Tibial nerve (tissue), 4 donors: ENCODE measurements around the gene DNAJB2. TPM values are rescaled to one million over a fixed set of nuclear protein-coding genes. Genes with fewer than 3 reads are reported as not detected.
A peak's percentile ranks its signal among the peaks of the same experiment; 100 is the strongest.
"Not testable (repeated sequence)": the region's sequence is repeated elsewhere in the genome, so short reads cannot be mapped to it uniquely, and the experiment has no call there.

Experiments used
- DNase-seq, 2 donors: peaks; one replicate each; pipeline ENCODE4 v3.0.0-alpha.2; 2019; ENCODE audit warnings: low spot score in 2 of 2
- H3K27ac ChIP-seq, 4 donors: fragments of 200-600 bp; sonication (generic) in 3 of 4; one replicate each; pipeline ENCODE4 v1.5.1; 2017 to 2019; ENCODE audit warnings: mild to moderate bottlenecking in 1 of 4
- H3K27me3 ChIP-seq, 2 donors: fragments of 200-600 bp; sonication (generic) in 1 of 2; one replicate each; pipeline versions ENCODE4 v1.5.1 to v1.6.0; 2017 to 2019
- H3K36me3 ChIP-seq, 3 donors: fragments of 200-600 bp; sonication (generic); one replicate each; pipeline ENCODE4 v1.5.1; 2018 to 2019
- H3K4me1 ChIP-seq, 4 donors: fragments of 200-600 bp; sonication (generic) in 3 of 4; one replicate each; pipeline ENCODE4 v1.5.1; 2017 to 2019
- H3K4me3 ChIP-seq, 4 donors: fragments of 200-600 bp; sonication (generic) in 3 of 4; one replicate each; pipeline ENCODE4 v1.5.1; 2017 to 2019; ENCODE audit warnings: mild to moderate bottlenecking in 1 of 4, moderate library complexity in 1 of 4
- H3K9me3 ChIP-seq, 4 donors: fragments of 200-600 bp; sonication (generic) in 3 of 4; one replicate each; pipeline ENCODE4 v1.5.1; 2017 to 2019
- CTCF ChIP-seq, 5 experiments: fragments of 200-600 bp in 3 of 5; fragments of 450-650 bp in 2 of 5; sonication (generic) in 3 of 5; IDR thresholded peaks; one replicate each; pipeline ENCODE4 v1.5.1; 2016 to 2019; ENCODE audit warnings: antibody characterized with exemption in 5 of 5, mild to moderate bottlenecking in 3 of 5, moderate library complexity in 2 of 5
- EP300 ChIP-seq, 2 donors: sonication (generic); formaldehyde crosslinking; IDR thresholded peaks; one replicate each; pipeline ENCODE4 v1.6.1; 2017; ENCODE audit warnings: antibody characterized with exemption in 2 of 2, mild to moderate bottlenecking in 1 of 2
- POLR2A ChIP-seq, 2 donors: fragments of 450-650 bp; IDR thresholded peaks; one replicate each; pipeline ENCODE4 v1.6.1; 2017; ENCODE audit warnings: antibody characterized with exemption in 2 of 2, mild to moderate bottlenecking in 2 of 2, moderate library complexity in 2 of 2
- WGBS, 2 donors: methylation state at CpG; one replicate each; pipeline ENCODE4 v1.1.5; 2018; 5-methylcytosine and 5-hydroxymethylcytosine counted together
- total RNA-seq, 4 donors: library from RNA; depleted of rRNA; stranded (reverse); fragments of >200 nt; gene quantifications; one replicate each; pipeline ENCODE4 v1.1.0, GENCODE V29; 2016

DNAJB2 gene
- total RNA-seq, 4 donors from 2014 or later = 95.7 to 106 (median 102) TPM

GRCh38 chr2:219285894-219286425 lies 6.8 kb downstream of the DNAJB2 start:
- H3K4me3 ChIP-seq = no peak overlapping the region
- H3K4me1 ChIP-seq = peaks cover 0 to 97% (median 48%) of the 10 kb centered on the region in 4 donors

GRCh38 chr2:219286436-219287115 lies 7.4 kb downstream of the DNAJB2 start:
- Histone ChIP-seq H3K9me3 (no peaks in the 10 kb centered on the region), H3K27ac (peak overlapping the region; percentile 76 to 100 (median 100)), H3K4me1 (peaks cover 0 to 91% (median 48%) of the 10 kb centered on the region in 4 donors), H3K36me3 (peaks cover 0 to 41% (median 6%) of the 10 kb centered on the region in 3 donors), H3K4me3 (no peak overlapping the region), H3K27me3 (no peaks in the 10 kb centered on the region)
- TF ChIP-seq POLR2A (IDR thresholded peaks at IDR 0.05) (peak in 1 of 2 donors; percentile 36), EP300 (IDR thresholded peaks at IDR 0.05) (peak in 1 of 2 donors; percentile 91), CTCF (IDR thresholded peaks at IDR 0.05) (peak in 1 of 5 experiments; percentile 11)
- 46 to 62% methylated on average over 11 to 12 of the region's 12 CpGs for WGBS, 2 donors
- DNase-seq = no peak

More at GRCh38 chr2:219285894-219286425, 6.8 kb downstream of the DNAJB2 start:
- no peak for TF ChIP-seq EP300 (IDR thresholded peaks at IDR 0.05)
- no peak for TF ChIP-seq CTCF (IDR thresholded peaks at IDR 0.05)
- TF ChIP-seq POLR2A (IDR thresholded peaks at IDR 0.05) = no peak
- H3K27ac ChIP-seq = peak overlapping the region; percentile 76 to 100 (median 100)
- no peaks in the 10 kb centered on the region for H3K9me3 ChIP-seq
- no peaks in the 10 kb centered on the region for H3K27me3 ChIP-seq
- DNase-seq = peak; percentile 57 to 65
- peaks cover 0 to 48% (median 6%) of the 10 kb centered on the region in 3 donors for H3K36me3 ChIP-seq
- 48 to 49% methylated on average over 14 to 16 of the region's 17 CpGs for WGBS, 2 donors

GRCh38 chr2:219287116-219287440 lies 7.9 kb downstream of the DNAJB2 start:
- DNase-seq, H3K9me3 ChIP-seq, H3K4me3 ChIP-seq, H3K27me3 ChIP-seq: not testable (repeated sequence)
- peaks cover 0 to 86% (median 46%) of the 10 kb centered on the region in 4 donors for H3K4me1 ChIP-seq
- peaks cover 0 to 36% (median 6%) of the 10 kb centered on the region in 3 donors for H3K36me3 ChIP-seq
- WGBS, 2 donors = 77 to 79% methylated on average over 6 of the region's 6 CpGs
- H3K27ac ChIP-seq = peak overlapping the region; percentile 76 to 100 (median 100)

GRCh38 chr2:219287580-219288265 lies 8.6 kb downstream of the DNAJB2 start:
- WGBS, 2 donors = 73 to 81% methylated on average over 10 of the region's 10 CpGs
- H3K4me1 ChIP-seq = peaks cover 0 to 81% (median 44%) of the 10 kb centered on the region in 4 donors
- no peak for DNase-seq
- TF ChIP-seq POLR2A (IDR thresholded peaks at IDR 0.05) (no peak), EP300 (IDR thresholded peaks at IDR 0.05) (no peak), CTCF (IDR thresholded peaks at IDR 0.05) (no peak)
- H3K4me3 ChIP-seq = no peak overlapping the region
- no peaks in the 10 kb centered on the region for H3K9me3 ChIP-seq
- peak overlapping the region; percentile 76 to 100 (median 100) for H3K27ac ChIP-seq
- peaks cover 0 to 30% (median 6%) of the 10 kb centered on the region in 3 donors for H3K36me3 ChIP-seq
- no peaks in the 10 kb centered on the region for H3K27me3 ChIP-seq

GRCh38 chr2:219289195-219289536 lies 10.0 kb downstream of the DNAJB2 start:
- no peak for DNase-seq
- Histone ChIP-seq H3K4me3 (no peak overlapping the region), H3K36me3 (peaks cover 0 to 15% (median 6%) of the 10 kb centered on the region in 3 donors), H3K27me3 (no peaks in the 10 kb centered on the region), H3K27ac (peak overlapping the region; percentile 76 to 100 (median 100)), H3K4me1 (peaks cover 0 to 74% (median 43%) of the 10 kb centered on the region in 4 donors), H3K9me3 (no peaks in the 10 kb centered on the region)
- TF ChIP-seq CTCF (IDR thresholded peaks at IDR 0.05) (no peak), POLR2A (IDR thresholded peaks at IDR 0.05) (no peak), EP300 (IDR thresholded peaks at IDR 0.05) (no peak)
- WGBS, 2 donors = 61 to 62% methylated on average over 5 to 6 of the region's 6 CpGs
